ENCODE results near the gene MGAT3. TPM values are rescaled to one million over a fixed set of nuclear protein-coding genes. Genes with fewer than 3 reads are reported as not detected.

The MGAT3 gene
- polyA plus RNA-seq, 1 donor from 2014 or later: 29.1 TPM

DNA sequence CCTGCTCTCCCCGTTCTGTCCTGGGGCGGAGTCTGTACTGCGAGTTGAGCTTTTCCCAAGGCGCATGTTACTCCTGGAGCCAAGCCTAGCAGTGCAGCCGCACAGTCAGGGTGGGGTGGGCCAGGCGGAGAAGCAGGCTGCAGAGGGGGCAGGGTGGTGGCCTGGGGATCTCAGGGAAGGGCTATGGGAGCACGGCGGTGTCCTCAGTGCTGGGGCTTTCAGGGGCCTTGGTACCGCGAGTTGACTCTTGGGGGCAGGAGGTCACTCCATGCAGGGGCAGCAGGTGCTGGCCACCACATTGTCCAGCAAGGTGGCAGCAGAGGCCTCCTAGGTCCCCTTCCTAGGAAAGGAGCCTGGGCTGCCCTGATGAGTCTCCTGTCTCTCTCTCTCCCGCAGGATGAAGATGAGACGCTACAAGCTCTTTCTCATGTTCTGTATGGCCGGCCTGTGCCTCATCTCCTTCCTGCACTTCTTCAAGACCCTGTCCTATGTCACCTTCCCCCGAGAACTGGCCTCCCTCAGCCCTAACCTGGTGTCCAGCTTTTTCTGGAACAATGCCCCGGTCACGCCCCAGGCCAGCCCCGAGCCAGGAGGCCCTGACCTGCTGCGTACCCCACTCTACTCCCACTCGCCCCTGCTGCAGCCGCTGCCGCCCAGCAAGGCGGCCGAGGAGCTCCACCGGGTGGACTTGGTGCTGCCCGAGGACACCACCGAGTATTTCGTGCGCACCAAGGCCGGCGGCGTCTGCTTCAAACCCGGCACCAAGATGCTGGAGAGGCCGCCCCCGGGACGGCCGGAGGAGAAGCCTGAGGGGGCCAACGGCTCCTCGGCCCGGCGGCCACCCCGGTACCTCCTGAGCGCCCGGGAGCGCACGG, 30.4 kb downstream of the MGAT3 start:
- Histone ChIP-seq H3K79me2 (replicated peaks; ENCODE audit: insufficient read depth, low read length) (no peaks in the 10 kb centered on the region), H2AFZ (ENCODE audit: low read depth, low read length) (no peak overlapping the region), H3K4me2 (ENCODE audit: low read length) (no peak overlapping the region), H3K27ac (ENCODE audit: low read length) (no peak overlapping the region), H3F3A (ENCODE audit: insufficient read depth, low read length, poor library complexity, severe bottlenecking) (no peaks in the 10 kb centered on the region), H4K20me1 (ENCODE audit: insufficient read depth) (no peaks in the 10 kb centered on the region), H3K9ac (ENCODE audit: low read length) (no peak overlapping the region), H3K9me3 (ENCODE audit: low read length) (no peaks in the 10 kb centered on the region), H3K4me3 (ENCODE audit: low read length) (no peak overlapping the region), H3K36me3 (ENCODE audit: insufficient read depth, low read length) (no peaks in the 10 kb centered on the region), H3K9me2 (ENCODE audit: insufficient read depth, low read length) (no peaks in the 10 kb centered on the region), H3K27me3 (ENCODE audit: insufficient read depth, low read depth, low read length) (no peaks in the 10 kb centered on the region)
- TF ChIP-seq POLR2AphosphoS5 (IDR thresholded peaks at IDR 0.05) (no peak), EP300 (conservative IDR thresholded peaks at IDR 0.05; ENCODE audit: poor library complexity, severe bottlenecking) (no peak), EZH2 (IDR thresholded peaks at IDR 0.05; ENCODE audit: borderline replicate concordance, insufficient read depth, low read length, poor library complexity, severe bottlenecking) (no peak), MXI1 (conservative IDR thresholded peaks at IDR 0.05; ENCODE audit: poor library complexity, severe bottlenecking) (no peak), SMC3 (conservative IDR thresholded peaks at IDR 0.05; ENCODE audit: poor library complexity) (no peak), RAD21 (conservative IDR thresholded peaks at IDR 0.05) (no peak), TAF1 (IDR thresholded peaks at IDR 0.05; ENCODE audit: low read depth) (no peak)
- TF ChIP-seq, protein P1, sequence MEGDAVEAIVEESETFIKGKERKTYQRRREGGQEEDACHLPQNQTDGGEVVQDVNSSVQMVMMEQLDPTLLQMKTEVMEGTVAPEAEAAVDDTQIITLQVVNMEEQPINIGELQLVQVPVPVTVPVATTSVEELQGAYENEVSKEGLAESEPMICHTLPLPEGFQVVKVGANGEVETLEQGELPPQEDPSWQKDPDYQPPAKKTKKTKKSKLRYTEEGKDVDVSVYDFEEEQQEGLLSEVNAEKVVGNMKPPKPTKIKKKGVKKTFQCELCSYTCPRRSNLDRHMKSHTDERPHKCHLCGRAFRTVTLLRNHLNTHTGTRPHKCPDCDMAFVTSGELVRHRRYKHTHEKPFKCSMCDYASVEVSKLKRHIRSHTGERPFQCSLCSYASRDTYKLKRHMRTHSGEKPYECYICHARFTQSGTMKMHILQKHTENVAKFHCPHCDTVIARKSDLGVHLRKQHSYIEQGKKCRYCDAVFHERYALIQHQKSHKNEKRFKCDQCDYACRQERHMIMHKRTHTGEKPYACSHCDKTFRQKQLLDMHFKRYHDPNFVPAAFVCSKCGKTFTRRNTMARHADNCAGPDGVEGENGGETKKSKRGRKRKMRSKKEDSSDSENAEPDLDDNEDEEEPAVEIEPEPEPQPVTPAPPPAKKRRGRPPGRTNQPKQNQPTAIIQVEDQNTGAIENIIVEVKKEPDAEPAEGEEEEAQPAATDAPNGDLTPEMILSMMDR (IDR thresholded peaks at IDR 0.05; ENCODE audit: poor library complexity, severe bottlenecking): no peak
- TF ChIP-seq, protein P2, sequence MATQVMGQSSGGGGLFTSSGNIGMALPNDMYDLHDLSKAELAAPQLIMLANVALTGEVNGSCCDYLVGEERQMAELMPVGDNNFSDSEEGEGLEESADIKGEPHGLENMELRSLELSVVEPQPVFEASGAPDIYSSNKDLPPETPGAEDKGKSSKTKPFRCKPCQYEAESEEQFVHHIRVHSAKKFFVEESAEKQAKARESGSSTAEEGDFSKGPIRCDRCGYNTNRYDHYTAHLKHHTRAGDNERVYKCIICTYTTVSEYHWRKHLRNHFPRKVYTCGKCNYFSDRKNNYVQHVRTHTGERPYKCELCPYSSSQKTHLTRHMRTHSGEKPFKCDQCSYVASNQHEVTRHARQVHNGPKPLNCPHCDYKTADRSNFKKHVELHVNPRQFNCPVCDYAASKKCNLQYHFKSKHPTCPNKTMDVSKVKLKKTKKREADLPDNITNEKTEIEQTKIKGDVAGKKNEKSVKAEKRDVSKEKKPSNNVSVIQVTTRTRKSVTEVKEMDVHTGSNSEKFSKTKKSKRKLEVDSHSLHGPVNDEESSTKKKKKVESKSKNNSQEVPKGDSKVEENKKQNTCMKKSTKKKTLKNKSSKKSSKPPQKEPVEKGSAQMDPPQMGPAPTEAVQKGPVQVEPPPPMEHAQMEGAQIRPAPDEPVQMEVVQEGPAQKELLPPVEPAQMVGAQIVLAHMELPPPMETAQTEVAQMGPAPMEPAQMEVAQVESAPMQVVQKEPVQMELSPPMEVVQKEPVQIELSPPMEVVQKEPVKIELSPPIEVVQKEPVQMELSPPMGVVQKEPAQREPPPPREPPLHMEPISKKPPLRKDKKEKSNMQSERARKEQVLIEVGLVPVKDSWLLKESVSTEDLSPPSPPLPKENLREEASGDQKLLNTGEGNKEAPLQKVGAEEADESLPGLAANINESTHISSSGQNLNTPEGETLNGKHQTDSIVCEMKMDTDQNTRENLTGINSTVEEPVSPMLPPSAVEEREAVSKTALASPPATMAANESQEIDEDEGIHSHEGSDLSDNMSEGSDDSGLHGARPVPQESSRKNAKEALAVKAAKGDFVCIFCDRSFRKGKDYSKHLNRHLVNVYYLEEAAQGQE (IDR thresholded peaks at IDR 0.05; ENCODE audit: borderline replicate concordance): no peak

DNA sequence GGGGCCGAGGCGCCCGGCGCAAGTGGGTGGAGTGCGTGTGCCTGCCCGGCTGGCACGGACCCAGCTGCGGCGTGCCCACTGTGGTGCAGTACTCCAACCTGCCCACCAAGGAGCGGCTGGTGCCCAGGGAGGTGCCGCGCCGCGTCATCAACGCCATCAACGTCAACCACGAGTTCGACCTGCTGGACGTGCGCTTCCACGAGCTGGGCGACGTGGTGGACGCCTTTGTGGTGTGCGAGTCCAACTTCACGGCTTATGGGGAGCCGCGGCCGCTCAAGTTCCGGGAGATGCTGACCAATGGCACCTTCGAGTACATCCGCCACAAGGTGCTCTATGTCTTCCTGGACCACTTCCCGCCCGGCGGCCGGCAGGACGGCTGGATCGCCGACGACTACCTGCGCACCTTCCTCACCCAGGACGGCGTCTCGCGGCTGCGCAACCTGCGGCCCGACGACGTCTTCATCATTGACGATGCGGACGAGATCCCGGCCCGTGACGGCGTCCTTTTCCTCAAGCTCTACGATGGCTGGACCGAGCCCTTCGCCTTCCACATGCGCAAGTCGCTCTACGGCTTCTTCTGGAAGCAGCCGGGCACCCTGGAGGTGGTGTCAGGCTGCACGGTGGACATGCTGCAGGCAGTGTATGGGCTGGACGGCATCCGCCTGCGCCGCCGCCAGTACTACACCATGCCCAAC, 31.2 kb downstream of the MGAT3 start:
- Histone ChIP-seq H3K4me3 (ENCODE audit: low read length) (no peak overlapping the region), H3K27me3 (ENCODE audit: insufficient read depth, low read depth, low read length) (no peaks in the 10 kb centered on the region), H3K9me3 (ENCODE audit: low read length) (no peaks in the 10 kb centered on the region), H3K36me3 (ENCODE audit: insufficient read depth, low read length) (no peaks in the 10 kb centered on the region), H2AFZ (ENCODE audit: low read depth, low read length) (no peak overlapping the region), H4K20me1 (ENCODE audit: insufficient read depth) (no peaks in the 10 kb centered on the region), H3K79me2 (replicated peaks; ENCODE audit: insufficient read depth, low read length) (no peaks in the 10 kb centered on the region), H3F3A (ENCODE audit: insufficient read depth, low read length, poor library complexity, severe bottlenecking) (no peaks in the 10 kb centered on the region), H3K4me2 (ENCODE audit: low read length) (no peak overlapping the region), H3K27ac (ENCODE audit: low read length) (no peak overlapping the region), H3K9me2 (ENCODE audit: insufficient read depth, low read length) (no peaks in the 10 kb centered on the region), H3K9ac (ENCODE audit: low read length) (no peak overlapping the region)
- TF ChIP-seq, protein P1 (IDR thresholded peaks at IDR 0.05; ENCODE audit: poor library complexity, severe bottlenecking): no peak
- TF ChIP-seq SMC3 (conservative IDR thresholded peaks at IDR 0.05; ENCODE audit: poor library complexity) (no peak), EZH2 (IDR thresholded peaks at IDR 0.05; ENCODE audit: borderline replicate concordance, insufficient read depth, low read length, poor library complexity, severe bottlenecking) (no peak), TAF1 (IDR thresholded peaks at IDR 0.05; ENCODE audit: low read depth) (no peak), RAD21 (conservative IDR thresholded peaks at IDR 0.05) (no peak), EP300 (conservative IDR thresholded peaks at IDR 0.05; ENCODE audit: poor library complexity, severe bottlenecking) (no peak), POLR2AphosphoS5 (IDR thresholded peaks at IDR 0.05) (no peak), MXI1 (conservative IDR thresholded peaks at IDR 0.05; ENCODE audit: poor library complexity, severe bottlenecking) (no peak)
- TF ChIP-seq, protein P2 (IDR thresholded peaks at IDR 0.05; ENCODE audit: borderline replicate concordance): no peak

Data from neural cell (in vitro differentiated cells).